Testis (tissue), 5 donors: ENCODE data around the gene HNRNPA2B1. TPM values are rescaled to one million over a fixed set of nuclear protein-coding genes. Genes with fewer than 3 reads are reported as not detected.

Experiments
- DNase-seq: peaks from one replicate; pipeline ENCODE4 v3.0.0-alpha.2; 2019
- H3K27ac ChIP-seq, 2 donors: fragments of 200-600 bp; sonication (generic); one replicate each; pipeline ENCODE4 v1.5.1; 2019
- H3K27me3 ChIP-seq: fragments of 200-600 bp; sonication (generic); one replicate; pipeline ENCODE4 v1.5.1; 2019
- H3K36me3 ChIP-seq: fragments of 200-600 bp; sonication (generic); one replicate; pipeline ENCODE4 v1.5.1; 2017; ENCODE audit warnings: low read depth; ENCODE audit errors: missing control alignments
- H3K4me1 ChIP-seq: fragments of 200-600 bp; sonication (generic); one replicate; pipeline ENCODE4 v1.5.1; 2019
- H3K4me3 ChIP-seq, 2 donors: fragments of 200-600 bp; sonication (generic); one replicate each; pipeline ENCODE4 v1.5.1; 2017 to 2019
- H3K9me3 ChIP-seq: fragments of 200-600 bp; sonication (generic); one replicate; pipeline ENCODE4 v1.5.1; 2017
- CTCF ChIP-seq, 3 experiments: fragments of 450-650 bp in 2 of 3; fragments of 200-600 bp in 1 of 3; sonication (generic) in 1 of 3; IDR thresholded peaks; one replicate each; pipeline ENCODE4 v1.5.1; 2016 to 2019; ENCODE audit warnings: antibody characterized with exemption in 3 of 3, mild to moderate bottlenecking in 2 of 3, moderate library complexity in 1 of 3
- POLR2A ChIP-seq: fragments of 450-650 bp; IDR thresholded peaks from one replicate; pipeline ENCODE4 v1.6.1; 2017; ENCODE audit warnings: antibody characterized with exemption, mild to moderate bottlenecking, moderate library complexity
- WGBS, 2 donors: methylation state at CpG; one replicate each; pipeline ENCODE4 v1.1.5; 2018; 5-methylcytosine and 5-hydroxymethylcytosine counted together
- intact Hi-C: fragments of 100-400 bp; cut with DNase I; formaldehyde crosslinking; loops from one replicate; pipeline ENCODE4 v1.15.1; 2023; ENCODE audit warnings: low total_unique reads
- long read RNA-seq, 2 donors: transcript quantifications; one replicate each; lab custom pipeline, GENCODE V29; 2026
- polyA plus RNA-seq: library from polyadenylated mRNA; stranded (reverse); fragments of 350-450 nt; fragmentation: Illumina TruSeq; extraction: RNeasy Lipid Tissue Mini Kit (QIAGEN cat#74804); gene quantifications from one replicate; pipeline ENCODE4 v1.2.3, GENCODE V29; 2014; ENCODE audit warnings: low read depth, low replicate concordance; ENCODE audit not compliant: insufficient read depth
- total RNA-seq, 2 donors: library from RNA; depleted of rRNA; stranded (reverse); fragments of >200 nt; gene quantifications; one replicate each; pipeline ENCODE4 v1.2.3, GENCODE V29; 2016

HNRNPA2B1 gene
- total RNA-seq (100 to 1,000 TPM; 343 to 372 TPM), polyA plus RNA-seq (659 TPM)
- long read RNA-seq, donor 1, full-length matches to known transcripts: 156 of 765 reads
- long read RNA-seq, donor 1, partial matches to known transcripts: 352 of 765 reads
- long read RNA-seq, donor 1, other reads (novel, unspliced or antisense): 257 of 765 reads
- long read RNA-seq, donor 2, full-length matches to known transcripts: 87 of 183 reads
- long read RNA-seq, donor 2, partial matches to known transcripts: 85 of 183 reads
- long read RNA-seq, donor 2, other reads (novel, unspliced or antisense): 11 of 183 reads

GRCh38 chr7:26200444-26201246 is at the start of gene HNRNPA2B1:
Gene HNRNPA2B1, minus strand, starts transcription at chr7:26200746. Its CDS starts 169 bp downstream, at chr7:26200577.
- no peaks in the 10 kb centered on the region for H3K9me3 ChIP-seq
- WGBS, 2 donors: 1% methylated on average over 53 to 71 of the region's 71 CpGs
- H3K4me1 ChIP-seq: peaks cover 15% of the 10 kb centered on the region
- peak within 1 kb of the TSS; percentile 97 to 99 for H3K4me3 ChIP-seq
- no peaks in the 10 kb centered on the region for H3K27me3 ChIP-seq
- TF ChIP-seq CTCF (IDR thresholded peaks at IDR 0.05) (peak in 2 of 3 experiments; percentile 53 to 61), POLR2A (peak; percentile 100)
- H3K27ac ChIP-seq: peak within 1 kb of the TSS; percentile 100
- DNase-seq: peak; percentile 99
- intact Hi-C loops: no loop called here
- no peaks in the 10 kb centered on the region for H3K36me3 ChIP-seq

GRCh38 chr7:26250239-26250638 is 49.7 kb upstream of the HNRNPA2B1 start:
- intact Hi-C loops: no loop called here
- H3K27me3 ChIP-seq: no peaks in the 10 kb centered on the region
- no peaks in the 10 kb centered on the region for H3K36me3 ChIP-seq
- no peaks in the 10 kb centered on the region for H3K4me1 ChIP-seq
- H3K4me3 ChIP-seq: no peak overlapping the region
- no peaks in the 10 kb centered on the region for H3K9me3 ChIP-seq
- DNase-seq: no peak
- TF ChIP-seq POLR2A (no peak), CTCF (IDR thresholded peaks at IDR 0.05) (no peak)
- H3K27ac ChIP-seq: no peak overlapping the region
- WGBS, 2 donors: 89 to 92% methylated on average over 12 of the region's 12 CpGs

GRCh38 chr7:26245150-26245549 is 44.6 kb upstream of the HNRNPA2B1 start:
- no peak for TF ChIP-seq POLR2A
- no peak for TF ChIP-seq CTCF (IDR thresholded peaks at IDR 0.05)
- 69 to 88% methylated on average over 9 to 13 of the region's 13 CpGs for WGBS, 2 donors
- DNase-seq: peak; percentile 40
- H3K4me3 ChIP-seq: peak overlapping the region; percentile 20 to 50
- no peaks in the 10 kb centered on the region for H3K4me1 ChIP-seq
- no peaks in the 10 kb centered on the region for H3K9me3 ChIP-seq
- intact Hi-C loops: no loop called here
- H3K36me3 ChIP-seq: no peaks in the 10 kb centered on the region
- H3K27me3 ChIP-seq: no peaks in the 10 kb centered on the region
- H3K27ac ChIP-seq: peak overlapping the region; percentile 26 to 47

- Histone ChIP-seq H3K9me3 (no peaks in the 10 kb centered on the region), H3K27me3 (no peaks in the 10 kb centered on the region), H3K36me3 (no peaks in the 10 kb centered on the region), H3K4me3 (no peak overlapping the region), H3K4me1 (no peaks in the 10 kb centered on the region), H3K27ac (no peak overlapping the region)
- no peak for DNase-seq
- 82 to 84% methylated on average over 3 of the region's 3 CpGs for WGBS, 2 donors
- TF ChIP-seq CTCF (IDR thresholded peaks at IDR 0.05) (no peak), POLR2A (no peak)
- intact Hi-C loops: no loop called here
Observed at GRCh38 chr7:26238032-26238431, 37.5 kb upstream of the HNRNPA2B1 start.
